ENCODE measurements around the gene GRWD1.

DNA sequence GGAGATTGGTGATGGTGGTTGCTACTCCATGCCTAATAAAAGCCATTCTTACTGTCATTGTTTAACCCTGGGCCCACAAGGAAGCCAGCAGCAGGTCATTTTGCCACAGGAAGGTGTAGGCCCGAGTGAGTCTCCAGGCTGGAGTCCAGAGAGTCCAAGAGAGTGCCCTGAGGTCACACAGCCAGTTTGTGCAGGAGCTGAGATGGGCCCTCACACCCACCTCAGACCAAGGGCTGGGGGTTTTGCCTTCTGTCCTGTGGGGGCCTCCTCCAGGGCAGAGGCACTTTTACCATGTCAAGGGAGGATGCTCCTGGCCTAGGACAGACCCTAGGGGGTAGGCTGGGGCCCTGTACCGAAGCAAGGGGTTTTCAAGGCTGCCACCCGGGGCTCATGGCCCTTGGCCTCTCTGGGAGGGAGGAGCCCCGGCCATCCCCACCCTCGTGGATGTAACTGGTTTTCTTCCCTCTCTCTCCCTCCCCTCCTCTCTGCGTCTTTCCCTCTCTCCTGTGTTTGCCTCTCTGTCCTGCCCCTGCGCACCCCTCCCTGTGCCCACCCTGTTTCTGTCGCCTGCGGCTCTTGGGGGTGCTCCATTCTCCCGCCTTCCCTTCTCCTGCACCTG lies 31.4 kb downstream of the GRWD1 start:
- TF ChIP-seq, protein P1, sequence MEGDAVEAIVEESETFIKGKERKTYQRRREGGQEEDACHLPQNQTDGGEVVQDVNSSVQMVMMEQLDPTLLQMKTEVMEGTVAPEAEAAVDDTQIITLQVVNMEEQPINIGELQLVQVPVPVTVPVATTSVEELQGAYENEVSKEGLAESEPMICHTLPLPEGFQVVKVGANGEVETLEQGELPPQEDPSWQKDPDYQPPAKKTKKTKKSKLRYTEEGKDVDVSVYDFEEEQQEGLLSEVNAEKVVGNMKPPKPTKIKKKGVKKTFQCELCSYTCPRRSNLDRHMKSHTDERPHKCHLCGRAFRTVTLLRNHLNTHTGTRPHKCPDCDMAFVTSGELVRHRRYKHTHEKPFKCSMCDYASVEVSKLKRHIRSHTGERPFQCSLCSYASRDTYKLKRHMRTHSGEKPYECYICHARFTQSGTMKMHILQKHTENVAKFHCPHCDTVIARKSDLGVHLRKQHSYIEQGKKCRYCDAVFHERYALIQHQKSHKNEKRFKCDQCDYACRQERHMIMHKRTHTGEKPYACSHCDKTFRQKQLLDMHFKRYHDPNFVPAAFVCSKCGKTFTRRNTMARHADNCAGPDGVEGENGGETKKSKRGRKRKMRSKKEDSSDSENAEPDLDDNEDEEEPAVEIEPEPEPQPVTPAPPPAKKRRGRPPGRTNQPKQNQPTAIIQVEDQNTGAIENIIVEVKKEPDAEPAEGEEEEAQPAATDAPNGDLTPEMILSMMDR (IDR thresholded peaks at IDR 0.05): no peak
- TF ChIP-seq POLR2A (IDR thresholded peaks at IDR 0.05) (no peak), EP300 (IDR thresholded peaks at IDR 0.05) (no peak)
